COLO668 (cell line): ENCODE results near the gene TULP4.
"Not testable (repeated sequence)": the region's sequence is repeated elsewhere in the genome, so short reads cannot be mapped to it uniquely, and the experiment has no call there.

ENCODE experiments used
- DNase-seq: peaks from one replicate; lab custom pipeline; 2025; ENCODE audit not compliant: unreplicated experiment; lab: John Stamatoyannopoulos, UW

The TULP4 gene

DNA sequence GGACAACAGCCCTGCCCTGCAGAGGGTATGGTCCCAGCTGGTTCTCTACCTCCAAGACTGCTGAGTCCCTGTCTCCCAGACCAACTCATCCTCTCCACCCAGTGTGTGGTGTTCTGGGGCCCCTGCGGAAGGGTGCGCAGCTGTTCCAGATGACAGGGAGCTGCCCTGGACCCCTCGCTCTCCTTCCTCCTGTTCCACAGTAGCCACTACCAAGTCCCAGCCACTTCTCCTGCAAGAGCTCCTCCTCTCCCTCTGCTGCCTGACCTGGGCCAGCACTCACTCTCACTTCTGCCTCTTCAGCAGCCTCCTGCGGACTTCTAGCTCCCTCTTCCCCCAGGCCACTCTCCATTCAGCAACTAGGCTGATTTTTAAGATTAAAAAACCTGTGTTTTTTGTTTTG, 207.5 kb downstream of the TULP4 start:
- no peak for DNase-seq

DNA sequence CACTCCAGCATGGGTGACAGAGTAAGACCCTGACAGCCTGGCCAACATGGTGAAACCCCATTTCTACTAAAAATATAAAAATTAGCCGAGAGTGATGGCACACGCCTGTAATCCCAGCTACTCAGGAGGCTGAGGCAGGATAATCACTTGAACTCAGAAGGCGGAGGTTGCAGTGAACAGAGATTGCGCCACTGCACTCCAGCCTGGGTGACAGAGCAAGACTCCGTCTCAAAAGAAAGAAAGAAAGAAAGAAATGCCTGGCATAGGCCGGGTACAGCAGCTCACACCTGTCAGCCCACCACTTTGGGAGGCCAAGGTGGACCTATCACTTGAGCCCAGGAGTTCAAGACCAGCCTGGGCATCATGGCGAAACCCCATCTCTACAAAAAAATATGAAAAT, 208.7 kb downstream of the TULP4 start:
- DNase-seq: not testable (repeated sequence)

DNA sequence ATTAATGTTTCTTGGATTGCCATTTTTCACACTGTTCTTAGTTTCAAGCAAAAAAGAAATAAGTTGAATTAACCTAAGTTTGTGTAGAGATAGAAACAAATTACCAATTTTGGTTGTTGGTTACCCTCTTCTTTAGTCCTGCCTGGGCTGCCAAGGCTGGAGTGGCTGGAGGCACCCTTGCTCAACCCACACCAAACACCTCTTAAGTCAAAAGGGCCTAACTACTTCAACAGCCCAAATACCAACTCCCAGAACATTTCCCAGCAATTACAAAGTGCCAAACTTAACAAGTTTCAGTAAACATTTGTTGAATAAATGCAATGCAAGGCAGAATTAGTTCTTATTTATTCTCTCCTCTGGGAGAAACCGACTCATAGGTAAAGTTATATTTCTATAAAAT, 209.5 kb downstream of the TULP4 start:
- no peak for DNase-seq

DNA sequence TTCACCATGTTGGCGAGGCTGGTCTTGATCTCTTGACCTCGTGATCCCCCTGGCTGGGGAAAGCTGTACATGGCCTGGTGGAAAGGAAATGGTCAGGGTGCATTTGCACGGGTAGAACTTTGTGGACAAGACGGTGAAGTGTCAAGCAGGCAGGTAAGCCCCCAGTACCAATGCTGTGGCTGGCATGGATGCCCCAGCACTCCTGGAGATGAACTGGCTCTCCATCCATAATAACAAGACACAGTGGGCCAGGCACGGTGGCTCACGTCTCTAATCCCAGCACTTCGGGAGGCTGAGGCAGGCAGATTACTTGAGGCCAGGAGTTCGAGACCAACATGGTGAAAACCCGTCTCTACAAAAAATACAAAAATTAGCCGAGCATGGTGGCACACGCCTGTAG, 210.4 kb downstream of the TULP4 start:
- DNase-seq: no peak

DNA sequence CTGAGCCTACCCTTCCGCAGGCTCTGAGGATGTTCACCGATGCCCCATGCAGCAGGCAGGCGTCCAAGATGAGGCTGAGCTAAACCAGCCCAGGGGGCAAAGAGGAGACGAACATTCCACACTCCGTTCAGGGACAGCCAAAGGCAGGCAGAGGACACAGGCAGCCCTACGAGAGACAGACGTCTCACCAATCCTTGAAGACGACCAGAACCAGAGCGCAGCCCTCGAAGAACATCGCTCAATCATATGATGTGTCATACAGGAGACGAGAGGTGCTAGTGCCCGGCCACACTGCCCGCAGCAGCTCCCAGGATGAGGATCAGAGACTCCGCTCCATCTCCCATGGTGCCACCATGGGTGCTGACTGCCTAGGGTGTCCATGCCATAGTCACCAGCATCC, 212.0 kb downstream of the TULP4 start:
- DNase-seq: no peak

DNA sequence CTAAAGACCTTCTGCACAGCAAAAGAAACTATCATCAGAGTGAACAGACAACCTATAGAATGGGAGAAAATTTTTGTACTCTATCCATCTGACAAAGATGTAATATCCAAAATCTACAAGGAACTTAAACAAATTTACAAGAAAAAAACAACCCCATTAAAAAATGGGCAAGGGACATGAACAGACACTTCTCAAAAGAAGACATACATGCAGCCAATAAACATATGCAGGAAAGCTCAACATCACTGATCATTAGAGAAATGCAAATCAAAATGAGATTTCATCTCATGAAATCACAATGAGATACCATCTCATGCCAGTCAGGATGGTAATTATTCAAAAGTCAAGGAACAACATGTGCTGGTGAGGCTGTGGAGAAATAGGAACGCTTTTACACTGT, 215.6 kb downstream of the TULP4 start:
- not testable (repeated sequence) for DNase-seq

DNA sequence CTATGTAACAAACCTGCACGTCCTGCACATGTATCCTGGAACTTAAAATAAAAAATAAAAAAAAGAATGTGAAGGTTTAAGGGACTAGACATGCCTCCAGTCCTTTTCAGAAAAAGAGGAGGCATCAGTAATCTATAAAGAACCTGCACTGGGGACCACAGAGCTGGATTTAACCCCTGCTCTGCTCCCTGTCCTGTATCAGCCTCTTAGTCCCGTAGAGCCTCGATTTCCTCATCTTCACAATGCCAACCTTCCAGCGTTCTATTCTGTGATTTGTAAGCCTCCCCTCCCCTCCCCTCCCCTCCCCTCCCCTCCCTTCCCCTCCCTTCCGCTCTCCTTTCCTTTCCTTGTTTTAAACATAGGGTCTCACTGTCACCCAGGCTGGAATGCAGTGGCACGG, 216.6 kb downstream of the TULP4 start:
- DNase-seq: no peak

GRCh38 chr6:158529629-158530028, 217.4 kb downstream of the TULP4 start:
- DNase-seq: no peak

GRCh38 chr6:158531566-158531965, 219.3 kb downstream of the TULP4 start:
- DNase-seq: no peak

- no peak for DNase-seq
Measured at GRCh38 chr6:158531970-158532369, 219.7 kb downstream of the TULP4 start.

DNA sequence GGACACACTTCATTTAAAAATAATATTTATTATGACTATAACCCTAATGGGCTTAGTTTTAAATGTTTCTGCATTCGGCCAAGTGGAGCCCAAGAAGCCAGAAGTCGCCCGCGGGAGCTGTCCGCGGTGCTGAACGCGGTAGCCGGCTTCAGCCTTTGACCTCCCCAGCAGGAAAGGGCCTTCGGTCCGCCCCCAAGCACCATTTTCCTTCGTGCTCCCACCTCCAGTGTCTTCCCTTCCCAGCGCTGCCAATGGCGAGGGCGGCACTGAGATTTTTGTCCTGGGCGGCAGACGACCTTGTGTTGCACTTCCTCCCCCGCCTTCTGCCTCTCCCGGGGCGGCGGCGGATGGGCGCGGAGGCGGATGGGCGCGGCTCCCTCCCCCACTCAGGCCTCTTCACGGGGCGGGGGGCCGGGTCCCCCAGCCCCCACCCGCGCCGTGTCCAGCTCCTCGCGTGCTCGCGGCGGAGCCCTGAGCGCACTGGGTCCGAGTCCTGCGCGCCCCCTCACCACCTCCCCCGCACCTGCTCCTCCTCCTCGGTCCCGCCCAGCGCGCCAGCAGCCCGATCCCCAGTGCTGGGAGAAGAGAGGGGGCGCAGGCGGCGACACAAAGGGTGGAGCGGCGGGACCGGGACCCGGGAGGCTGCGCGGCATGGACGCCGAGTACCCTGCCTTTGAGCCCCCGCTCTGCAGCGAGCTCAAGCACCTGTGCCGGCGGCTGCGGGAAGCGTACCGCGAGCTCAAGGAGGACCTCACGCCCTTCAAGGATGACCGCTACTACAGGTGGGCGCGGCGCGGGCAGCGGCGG, 224.0 kb downstream of the TULP4 start:
- peak; percentile 62 for DNase-seq

- DNase-seq: peak; percentile 79
Measured at GRCh38 chr6:158536891-158537798, 224.9 kb downstream of the TULP4 start.

DNA sequence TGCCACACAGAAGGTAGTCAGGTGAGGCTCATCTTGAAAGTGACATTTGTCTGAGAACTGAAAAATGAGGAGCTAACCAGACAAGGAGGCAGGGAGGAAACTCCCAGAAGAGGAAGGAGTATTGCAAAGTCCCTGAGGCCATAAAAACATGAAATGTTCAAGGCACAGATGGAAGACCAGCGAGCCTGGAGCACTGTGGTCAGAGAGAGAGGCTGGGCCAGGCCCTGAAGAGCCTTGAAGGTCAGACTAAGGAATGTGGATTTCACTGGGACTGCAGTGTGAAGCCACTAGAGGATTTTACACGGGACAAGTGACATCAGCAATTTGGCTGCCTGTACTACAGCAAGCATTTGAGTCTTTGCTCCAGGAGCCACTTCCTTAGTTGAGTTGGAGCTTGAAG, 226.5 kb downstream of the TULP4 start:
- no peak for DNase-seq

- no peak for DNase-seq
Measured at GRCh38 chr6:158539413-158539812, 227.1 kb downstream of the TULP4 start.

DNA sequence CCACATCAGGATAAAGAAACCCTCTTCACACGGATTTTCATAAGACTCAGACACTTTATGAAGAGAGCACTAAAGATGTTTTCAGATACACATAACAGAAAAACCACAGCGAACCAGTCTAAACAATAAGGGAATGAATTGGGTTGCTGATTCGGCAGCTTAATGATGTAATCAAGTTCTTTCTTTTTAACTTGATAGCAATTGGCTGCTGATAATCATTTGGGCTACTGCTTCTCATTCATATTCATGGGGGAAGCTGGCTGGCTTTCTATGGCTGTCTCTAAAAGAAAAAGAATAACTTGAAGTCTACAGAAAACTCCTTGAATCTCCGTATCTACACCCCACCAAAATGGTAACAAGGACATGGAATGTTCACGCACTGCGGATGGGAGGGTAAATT, 227.6 kb downstream of the TULP4 start:
- DNase-seq: no peak

- DNase-seq: no peak
Measured at GRCh38 chr6:158543606-158544185, 231.4 kb downstream of the TULP4 start.

GRCh38 chr6:158544428-158544827, 232.2 kb downstream of the TULP4 start:
- DNase-seq: no peak

- DNase-seq: no peak
Measured at GRCh38 chr6:158545043-158545966, 233.0 kb downstream of the TULP4 start.

DNA sequence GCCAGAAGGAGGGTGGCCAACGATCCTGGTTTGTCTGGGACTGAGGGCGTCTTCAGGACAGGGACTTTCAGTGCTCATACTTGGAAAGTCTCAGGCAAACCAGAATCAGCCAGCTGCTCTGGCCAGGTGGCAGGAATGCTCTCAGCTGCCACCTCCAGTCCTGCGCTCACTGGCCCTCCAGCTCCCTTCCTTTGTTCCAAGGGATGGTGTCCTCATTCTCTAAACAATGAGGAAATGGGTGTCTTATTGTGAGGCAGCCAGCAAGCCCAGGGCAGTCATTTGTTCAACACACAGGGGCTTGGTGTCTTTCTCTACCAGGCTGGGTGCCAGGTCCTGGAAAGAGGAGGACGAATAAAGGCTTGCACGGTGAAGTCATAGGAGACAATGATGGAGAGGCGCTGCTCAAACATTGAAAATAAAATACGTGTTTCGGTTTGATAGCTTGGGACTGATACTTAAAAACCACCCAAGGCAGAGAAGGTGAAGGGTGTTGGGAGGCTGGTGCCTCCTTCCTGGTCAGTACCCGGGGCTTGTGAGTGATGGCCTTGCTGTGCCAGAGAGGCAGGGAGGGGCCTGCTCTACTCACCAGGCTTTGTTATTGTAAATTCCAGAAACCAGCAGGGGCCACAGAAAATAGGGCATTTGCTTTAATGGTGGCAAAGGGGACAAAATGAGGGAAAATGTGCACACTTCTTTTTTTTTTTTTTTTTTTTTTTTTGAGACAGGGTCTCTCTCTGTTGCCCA, 236.3 kb downstream of the TULP4 start:
- DNase-seq: peak; percentile 77
